ENCODE data around the gene TMEM259.
A peak's percentile ranks its signal among the peaks of the same experiment; 100 is the strongest.

TMEM259 gene

DNA sequence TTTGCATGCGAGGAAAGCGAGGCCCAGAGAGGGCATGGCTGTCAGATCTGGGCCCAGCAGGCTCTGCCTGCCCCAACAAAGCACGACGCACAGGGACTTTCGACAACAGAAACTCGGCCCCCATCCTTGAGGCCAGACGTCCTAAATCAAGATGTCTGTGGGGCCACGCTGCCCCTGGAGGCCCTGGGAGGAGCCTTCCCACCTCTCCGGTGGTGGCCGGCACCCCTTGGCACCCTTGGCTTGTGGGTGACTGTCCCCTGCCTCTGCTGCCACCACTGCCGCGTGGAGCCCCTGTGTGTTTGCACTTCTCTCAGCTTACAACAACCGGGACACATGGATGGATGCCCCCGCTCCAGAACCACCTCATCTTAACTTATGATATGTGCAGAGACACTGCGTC is 32.4 kb downstream of the TMEM259 start:
- DNase-seq (ENCODE audit: low read depth), result no peak

DNA sequence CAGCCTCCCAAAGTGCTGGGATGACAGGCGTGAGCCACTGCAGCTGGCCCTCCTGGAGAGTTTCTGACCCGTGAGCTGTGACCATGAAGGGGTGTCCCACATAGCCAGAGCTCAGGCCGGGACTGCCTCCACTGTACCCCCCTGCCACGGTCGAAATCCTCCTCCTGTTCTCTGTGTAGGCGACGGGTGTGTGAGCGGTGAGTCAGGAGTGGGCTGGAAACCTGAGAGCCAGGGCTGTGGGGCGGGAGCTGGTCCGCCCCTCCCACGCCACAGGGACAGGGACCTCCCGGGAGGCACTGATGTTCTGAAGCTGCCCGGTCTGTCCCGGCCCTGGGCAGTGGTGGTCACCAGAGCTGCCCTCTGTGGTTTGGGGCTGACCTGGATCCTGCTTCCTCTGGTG is 32.8 kb downstream of the TMEM259 start:
- no peak for DNase-seq (ENCODE audit: low read depth)

DNA sequence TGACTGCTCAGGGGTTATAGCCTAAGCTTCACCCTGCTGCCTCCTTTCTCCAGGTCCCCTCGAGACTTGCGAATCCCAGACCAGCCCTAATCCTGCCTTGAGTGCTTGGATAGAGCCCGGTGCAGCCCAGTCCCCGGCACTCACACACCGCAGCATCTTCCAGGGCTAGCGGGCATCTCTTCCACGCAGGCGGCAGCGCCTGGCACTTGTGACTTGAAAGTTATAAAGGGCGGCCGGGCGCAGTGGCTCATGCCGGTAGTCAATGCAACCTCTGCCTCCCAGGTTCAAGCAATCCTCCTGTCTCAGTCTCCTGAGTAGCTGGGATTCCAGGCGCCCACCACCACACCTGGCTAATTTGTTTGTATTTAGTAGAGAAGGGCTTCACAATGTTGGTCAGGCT is 34.8 kb downstream of the TMEM259 start:
- DNase-seq (ENCODE audit: low read depth), result no peak

DNA sequence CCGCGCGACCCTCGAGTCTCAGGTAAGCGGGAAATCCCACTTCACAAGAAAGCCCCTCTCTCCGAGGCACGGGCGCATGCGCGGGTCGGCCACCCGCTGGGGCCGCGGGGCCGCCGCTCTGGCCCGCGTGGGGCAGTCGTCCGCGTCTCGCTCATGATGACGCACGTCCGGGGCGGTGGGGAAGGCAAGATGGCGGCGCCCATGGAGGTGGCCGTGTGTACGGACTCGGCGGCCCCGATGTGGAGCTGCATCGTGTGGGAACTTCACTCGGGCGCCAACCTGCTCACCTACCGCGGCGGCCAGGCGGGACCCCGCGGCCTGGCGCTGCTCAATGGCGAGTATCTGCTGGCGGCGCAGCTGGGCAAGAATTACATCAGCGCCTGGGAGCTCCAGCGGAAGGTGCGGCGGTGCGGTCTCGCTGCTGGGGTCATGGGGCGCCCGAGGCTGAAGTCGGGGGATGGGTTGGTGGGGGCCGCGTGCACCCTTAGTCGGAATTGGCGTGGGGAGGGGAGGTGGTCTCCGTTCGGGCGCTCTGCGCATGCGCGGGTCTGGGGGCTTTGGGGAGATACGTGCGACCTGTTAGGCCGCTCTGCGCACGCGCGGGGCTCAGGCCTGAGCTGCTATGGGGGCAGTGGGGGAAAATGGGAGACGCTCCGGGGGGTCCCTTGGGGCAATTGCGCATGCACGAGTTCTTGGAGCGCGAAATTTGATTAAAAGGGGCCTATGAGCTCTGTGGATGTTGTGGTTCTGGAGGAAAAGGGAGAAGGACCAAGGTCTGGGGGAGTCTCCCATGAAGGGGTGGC is 36.6 kb downstream of the TMEM259 start, which contains the start of gene WDR18:
WDR18 (plus strand) TSS at position 181 of the 803 bp plus-strand sequence; CDS start at position 190, 9 bp downstream.
- DNase-seq (ENCODE audit: low read depth), result peak; percentile 77

DNA sequence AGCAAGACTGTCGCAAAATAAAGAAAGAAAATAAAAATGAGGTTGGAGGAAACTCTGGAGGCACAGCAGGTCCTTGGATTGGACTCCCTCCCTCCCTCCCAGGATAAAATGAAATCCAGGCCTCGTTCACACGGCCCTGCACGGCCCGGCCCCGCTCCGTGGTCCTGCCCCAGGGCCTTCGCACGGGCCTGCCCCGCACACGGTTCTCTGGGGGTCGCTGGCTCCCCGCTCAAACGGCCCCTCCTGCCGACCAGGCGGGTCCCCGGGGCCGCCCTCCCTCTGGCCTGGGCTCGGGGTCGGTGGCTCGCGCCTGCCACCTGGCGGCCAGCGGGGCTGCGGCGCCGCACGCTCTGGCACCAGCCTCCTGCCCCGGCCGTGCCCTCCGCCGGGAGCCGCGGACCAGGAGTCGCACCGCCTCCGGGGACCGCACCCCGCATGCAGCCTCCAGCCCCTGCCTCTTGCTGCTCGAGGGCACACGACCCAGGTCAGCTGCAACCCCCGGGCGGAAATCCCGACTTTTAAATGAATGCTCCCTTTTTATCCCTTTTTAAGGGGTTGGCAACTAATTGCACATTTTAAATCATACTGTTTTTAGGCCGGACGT is 38.3 kb downstream of the TMEM259 start:
- DNase-seq (ENCODE audit: low read depth), result peak; percentile 42

DNA sequence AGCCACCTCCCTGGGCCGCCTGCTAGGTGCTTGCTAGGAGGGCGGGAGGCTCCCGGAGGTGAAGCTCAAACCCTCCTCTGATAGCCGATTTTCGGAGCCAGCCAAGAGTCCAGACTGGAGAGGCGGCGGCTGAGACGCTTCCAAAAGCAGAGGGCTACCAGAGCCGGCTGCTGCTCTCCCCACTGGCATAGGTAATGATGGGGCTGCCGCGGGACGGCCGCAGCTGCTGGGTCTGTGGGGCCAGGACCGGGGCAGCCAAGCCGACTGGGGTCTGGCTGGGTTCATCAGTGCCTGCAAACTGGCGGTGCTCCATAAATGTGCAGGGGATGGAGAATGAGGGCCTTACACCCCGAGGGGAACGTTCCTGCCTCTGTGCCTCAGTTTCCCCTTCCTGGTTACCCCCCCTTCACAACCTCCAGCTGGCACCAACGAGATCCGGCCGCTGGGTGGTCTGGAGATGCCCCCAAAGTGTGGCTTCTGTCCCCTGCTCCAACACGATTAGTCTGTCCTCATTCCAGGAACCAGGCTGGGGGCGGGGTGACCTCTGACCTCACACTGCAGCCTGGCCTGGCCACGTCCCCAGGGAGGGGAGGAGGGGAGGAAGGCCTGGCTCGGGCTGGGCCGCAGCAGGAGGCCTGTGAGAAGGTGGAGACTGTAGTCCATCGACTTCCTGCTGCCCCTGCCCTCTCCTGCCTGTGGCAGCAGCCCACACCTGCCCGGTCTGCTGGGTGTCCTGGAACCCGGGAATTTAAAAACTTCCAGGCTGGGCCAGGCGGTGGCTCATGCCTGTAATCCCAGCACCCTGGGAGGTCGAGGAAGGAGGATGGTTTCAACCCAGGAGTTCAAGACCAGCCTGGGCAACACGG is 40.6 kb downstream of the TMEM259 start:
- DNase-seq (ENCODE audit: low read depth), result no peak

DNA sequence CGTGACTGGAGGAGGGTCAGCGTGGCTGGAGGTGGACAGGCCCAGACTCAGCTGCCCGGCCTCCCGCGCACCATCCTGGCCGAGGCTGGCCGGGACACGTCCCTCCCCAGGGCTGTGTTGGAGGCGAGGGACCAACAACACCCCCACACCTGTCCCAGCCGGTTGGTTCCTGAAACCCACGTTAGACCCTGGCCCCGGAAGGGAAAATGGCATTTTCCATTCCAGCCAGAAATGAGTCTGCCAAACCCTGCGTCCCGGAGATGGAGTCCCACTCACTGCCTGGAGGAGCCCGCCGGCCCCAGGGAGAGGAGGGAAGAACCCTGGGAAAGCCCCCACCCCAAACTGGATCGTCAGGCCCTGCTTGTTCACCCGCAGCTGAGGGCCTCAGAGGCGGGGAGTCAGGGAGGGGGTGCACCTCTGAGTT is 41.6 kb downstream of the TMEM259 start:
- no peak for DNase-seq (ENCODE audit: low read depth)

DNA sequence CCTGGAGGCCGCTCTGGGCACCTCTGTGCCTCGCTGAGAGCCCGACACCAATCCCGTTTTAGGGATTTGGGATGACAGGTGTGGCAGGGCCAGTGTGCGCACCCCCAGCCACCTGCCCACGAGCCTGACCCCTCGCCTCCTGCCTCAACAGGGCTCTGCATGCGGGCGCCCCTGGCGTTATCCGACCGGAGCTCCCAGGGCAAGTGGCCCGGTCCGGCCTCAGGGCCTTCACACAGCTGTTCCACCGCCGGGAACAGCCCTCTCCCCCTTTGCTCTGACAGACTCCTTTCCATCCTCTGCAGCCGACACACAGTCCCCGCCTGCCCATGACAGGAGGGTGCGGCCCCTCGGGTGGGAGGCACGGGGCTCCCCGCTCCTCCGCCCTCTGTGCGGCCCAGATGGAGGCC is 43.9 kb downstream of the TMEM259 start:
- no peak for DNase-seq (ENCODE audit: low read depth)

DNA sequence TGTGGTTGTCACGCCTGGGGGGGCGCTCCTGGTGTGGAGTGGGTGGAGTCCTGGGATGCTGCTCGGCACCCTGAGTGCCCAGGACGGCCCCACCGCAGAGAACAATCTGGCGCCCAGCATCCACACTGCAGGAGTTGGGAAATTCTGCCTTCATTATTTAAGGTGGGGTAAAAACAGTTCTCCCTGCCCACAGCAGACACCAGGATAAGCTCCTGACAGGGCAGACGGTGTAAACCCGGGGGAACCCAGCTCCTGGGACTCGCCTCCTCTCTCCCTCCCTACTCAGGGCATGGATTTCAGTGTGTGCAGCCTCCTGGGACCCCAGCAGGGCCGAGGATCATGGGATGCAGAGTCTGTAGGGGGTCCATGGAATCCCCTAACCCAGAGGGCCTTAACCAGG is 44.4 kb downstream of the TMEM259 start:
- DNase-seq (ENCODE audit: low read depth), result no peak

DNA sequence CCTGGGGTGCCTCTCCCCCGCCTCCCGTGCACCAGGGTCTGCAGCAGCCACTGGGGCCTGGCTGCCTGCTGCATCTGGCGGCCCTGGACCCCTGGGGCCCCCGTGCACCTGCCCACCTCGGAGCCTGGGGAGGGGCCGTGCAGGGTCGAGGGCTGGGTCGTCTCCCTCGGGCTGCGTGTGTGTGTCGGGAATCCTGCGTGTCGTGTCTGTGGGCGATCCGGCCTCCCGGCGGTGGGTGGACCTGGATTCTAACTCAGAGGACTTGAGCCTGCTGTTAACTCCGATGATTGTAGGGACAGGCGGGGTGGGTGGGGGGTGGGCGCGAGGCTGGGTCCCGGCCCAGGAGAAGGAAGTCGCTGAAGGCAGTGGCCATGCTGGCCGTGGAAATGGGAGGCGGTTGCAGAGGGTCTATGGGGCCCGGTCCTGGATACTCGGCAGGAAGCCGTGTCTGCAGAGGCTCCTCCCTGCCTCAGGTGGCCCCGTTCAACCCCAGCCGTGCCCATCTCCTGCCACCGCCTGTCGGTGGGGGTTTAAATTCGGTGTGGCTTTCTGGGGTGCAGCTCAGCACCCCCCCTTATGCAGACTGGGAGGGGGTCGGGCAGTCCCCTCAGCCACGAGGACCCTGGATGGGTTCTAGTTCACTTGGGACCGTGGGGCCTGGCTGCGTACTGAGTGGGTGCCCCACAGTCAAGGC is 46.2 kb downstream of the TMEM259 start:
- no peak for DNase-seq (ENCODE audit: low read depth)

DNA sequence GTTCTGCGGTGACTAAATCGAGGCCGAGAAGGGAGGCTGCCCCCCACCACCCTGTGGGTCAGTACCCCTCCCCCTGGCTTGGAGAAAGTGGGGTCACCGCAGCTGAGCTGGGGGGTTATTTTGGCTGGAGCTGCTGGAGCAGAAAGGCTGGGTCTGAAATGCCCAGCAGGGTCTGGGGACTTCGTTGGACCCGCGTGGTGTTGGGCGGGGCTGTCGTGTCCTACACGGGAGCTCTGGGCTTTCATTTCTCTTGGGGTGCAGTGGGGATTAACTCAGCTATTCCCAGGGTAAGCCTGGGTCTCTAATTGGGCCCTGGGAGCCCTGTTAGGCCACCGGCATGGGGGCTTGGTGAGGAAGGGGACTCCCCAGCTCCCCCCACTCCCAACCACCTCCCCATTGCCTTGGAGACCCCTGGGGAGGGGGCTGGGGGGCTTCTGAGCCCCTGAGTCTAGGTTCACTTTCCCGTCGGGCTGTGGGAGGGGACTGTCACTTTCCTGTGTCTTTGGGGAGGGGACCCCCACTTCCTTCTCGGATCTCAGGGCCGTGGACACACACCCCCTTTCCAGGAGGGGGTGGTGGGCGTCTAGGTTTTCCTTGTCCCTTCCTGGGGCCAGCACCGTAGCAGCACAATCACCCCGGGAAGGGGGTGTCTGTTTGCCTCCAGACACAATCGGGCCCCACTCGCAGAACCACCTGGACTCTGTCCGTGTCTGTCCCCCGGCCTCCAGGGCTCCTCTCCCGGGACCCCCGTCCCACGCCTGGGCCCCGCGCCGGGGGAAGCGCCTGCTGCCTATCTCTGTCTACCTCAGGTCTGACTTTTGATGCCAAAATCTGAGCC is 47.0 kb downstream of the TMEM259 start:
- no peak for DNase-seq (ENCODE audit: low read depth)

DNA sequence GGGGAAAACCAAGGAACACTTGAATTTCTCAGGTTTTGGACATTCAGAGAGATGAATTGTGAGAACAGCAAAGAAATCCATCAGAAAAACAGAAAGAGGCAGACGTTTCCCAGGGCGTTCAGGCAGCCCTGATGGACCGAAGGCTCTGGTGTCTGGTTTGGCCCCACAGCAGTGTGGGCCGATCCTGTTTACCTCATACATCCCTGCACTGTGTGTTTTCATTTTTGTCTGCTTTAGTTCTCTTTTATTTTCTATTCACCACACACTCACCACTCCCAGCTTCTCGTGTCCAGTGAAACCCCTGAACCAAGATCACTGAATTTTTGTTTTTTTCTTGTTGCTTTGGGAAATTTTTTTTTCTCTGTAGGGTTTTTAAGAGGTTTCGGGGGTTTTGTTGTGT is 48.6 kb downstream of the TMEM259 start:
- no peak for DNase-seq (ENCODE audit: low read depth)

DNA sequence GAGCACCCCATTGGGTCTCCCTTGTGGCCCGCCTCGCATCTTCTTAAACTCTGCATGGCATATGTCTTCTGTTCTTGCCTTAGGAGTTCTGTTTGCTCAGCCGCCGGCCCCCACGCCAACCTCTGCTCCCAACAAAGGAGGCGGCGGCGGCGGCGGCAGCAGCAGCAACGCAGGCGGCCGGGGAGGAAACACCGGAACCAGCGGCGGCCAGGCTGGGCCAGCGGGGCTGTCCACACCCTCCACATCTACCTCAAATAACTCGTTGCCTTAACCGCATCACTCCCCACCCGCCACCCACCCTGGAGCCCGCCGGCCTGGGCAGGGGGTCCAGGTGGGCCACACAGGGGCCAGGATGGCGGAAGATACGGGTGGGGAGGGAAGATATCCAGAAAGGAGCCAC is 49.1 kb downstream of the TMEM259 start:
- no peak for DNase-seq (ENCODE audit: low read depth)

DNA sequence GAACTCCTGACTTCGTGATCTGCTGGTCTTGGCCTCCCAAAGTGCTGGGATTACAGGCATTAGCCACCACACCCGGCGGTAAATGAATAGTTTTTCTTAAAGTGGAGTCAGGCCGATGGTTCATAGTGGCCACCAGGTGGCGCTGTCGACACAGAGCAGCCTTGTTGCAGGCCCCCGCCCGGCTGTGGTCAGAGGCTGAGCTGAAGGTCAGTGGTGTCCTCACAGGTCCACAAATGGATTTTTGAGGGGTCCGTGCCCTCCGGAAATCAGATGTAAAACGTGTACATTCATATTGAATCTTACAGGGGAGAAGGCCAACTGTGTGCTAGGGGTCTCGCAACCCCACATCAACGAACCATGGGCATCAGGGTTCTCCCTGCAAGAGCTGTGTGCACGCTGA is 50.2 kb downstream of the TMEM259 start:
- DNase-seq (ENCODE audit: low read depth), result no peak

DNA sequence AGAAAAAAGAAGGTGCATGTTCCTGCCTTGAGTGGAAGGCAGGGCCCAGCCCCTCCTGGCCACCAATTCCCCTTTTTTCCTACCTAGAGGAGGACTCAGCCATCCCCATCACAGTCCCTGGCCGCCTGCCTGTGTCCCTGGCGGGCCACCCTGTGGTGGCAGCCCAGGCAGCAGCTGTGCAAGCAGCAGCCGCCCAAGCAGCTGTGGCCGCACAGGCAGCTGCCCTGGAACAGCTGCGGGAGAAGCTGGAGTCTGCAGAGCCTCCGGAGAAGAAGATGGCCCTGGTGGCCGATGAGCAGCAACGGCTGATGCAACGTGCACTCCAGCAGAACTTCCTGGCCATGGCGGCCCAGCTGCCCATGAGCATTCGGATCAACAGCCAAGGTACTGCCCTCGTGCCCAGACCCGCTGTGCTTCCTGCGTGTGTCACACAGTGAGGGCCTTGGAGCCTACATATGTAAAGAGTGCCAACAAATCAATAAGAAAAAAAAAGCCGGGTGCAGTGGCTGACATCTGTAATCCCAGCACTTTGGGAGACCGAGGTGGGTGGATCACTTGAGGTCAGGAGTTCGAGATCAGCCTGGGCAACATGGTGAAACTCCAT is 54.3 kb downstream of the TMEM259 start:
- no peak for DNase-seq (ENCODE audit: low read depth)

DNA sequence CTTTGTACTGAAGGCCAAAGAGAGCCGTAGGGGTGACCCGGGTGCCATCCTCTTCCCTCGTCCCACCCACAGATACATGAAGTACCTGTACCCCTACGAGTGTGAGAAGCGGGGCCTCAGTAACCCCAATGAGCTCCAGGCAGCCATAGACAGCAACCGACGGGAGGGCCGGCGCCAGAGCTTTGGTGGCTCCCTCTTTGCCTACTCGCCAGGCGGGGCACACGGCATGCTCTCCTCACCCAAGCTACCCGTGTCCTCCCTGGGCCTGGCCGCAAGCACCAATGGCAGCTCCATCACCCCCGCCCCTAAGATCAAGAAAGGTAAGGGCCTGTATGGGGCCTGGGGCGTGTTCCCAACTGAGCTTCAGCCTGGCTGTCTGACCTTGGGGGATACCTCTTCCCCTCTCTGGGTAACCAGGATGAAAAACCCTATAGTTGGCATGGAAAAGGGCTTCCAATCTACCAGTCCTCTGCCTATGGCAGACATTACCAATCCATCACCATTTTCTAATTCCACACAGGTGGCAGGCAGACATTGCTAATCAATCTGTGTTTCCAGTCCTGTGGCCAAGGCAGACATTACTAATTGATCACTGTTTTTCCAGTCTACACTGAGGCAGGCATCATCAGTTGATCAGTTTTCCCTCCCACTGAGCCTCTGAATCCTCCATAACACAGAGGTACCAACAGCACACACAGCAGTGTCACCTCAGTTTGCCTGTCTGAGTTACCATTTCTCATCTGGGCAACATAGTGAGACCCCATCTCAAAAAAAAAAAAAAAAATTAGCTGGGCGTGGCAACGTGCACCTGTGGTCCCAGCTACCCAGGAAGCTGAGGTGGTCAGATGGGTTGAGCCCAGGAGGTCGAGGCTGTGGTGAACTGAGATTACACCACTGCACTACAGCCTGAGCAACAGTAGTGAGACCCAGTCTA is 55.9 kb downstream of the TMEM259 start:
- DNase-seq (ENCODE audit: low read depth), result no peak

DNA sequence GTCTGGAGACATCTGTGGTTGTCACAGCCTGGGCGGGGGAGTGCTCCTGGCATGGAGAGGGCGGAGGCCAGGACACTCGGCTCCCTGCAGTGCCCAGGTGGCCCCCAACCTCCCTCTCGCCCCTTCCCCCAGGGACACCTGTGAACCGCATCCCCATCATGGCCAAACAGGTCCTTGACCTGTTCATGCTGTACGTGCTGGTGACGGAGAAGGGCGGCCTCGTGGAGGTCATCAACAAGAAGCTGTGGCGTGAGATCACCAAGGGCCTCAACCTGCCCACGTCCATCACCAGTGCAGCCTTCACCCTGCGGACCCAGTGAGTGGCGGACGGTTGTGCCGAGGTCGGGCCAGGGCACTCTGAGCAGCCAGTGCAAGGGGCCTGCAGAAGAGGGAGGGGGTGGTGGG is 56.8 kb downstream of the TMEM259 start:
- DNase-seq (ENCODE audit: low read depth), result no peak

DNA sequence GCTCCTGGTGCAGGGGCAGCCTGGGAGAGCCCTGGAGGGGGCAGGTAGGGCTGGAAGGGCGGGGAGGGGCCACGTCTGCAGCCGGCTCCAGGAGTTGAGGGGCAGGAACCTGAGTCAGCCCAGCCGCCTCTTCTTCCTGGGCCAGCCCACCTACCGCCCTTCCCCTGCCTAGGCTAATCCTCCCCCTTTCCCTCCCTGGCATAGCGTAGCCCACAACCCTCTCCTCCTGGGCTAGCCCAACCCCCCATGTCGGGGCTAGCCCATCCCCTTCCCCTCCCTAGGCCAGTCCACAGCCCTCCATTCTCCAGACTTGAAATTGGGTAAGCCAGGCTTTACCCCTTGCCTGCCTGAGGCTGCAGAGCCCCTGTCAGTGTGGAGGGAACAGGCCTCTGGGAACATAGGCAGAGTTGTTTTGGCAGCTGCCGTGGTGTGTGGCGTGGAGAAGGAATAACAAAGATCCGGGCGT is 57.4 kb downstream of the TMEM259 start:
- no peak for DNase-seq (ENCODE audit: low read depth)

DNA sequence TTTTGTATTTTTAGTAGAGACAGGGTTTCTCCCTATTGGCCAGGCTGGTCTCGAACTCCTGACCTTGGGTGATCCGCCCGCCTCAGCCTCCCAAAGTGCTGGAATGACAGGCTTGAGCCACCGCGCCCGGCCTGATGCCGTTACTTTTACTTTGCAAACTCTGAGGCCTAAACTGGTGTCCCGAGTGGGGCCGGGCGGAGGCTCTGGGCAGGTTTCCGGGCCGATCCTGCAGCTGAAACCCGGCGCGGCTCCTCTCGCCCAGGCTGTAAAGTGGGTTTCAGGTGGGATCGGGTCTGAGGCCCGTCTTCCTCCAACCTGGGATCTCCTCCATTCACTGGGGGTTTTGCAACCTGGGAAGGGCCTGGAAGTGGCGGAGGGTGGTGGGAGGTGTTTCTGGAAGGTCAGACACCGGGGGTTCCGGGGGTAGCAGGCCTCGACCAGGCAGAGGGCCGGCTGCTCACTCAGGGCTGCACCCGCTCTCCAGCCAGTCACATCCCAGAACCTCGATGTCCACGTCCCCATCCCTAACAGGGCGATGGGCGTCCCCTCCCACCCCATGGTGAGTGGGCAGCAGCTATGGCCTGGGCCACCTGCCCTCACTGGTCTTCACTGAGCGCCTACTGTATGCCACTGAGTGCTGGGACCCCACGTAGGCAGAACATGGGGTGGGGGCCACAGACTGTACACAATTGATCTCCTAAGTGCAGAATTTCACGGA is 58.1 kb downstream of the TMEM259 start:
- DNase-seq (ENCODE audit: low read depth), result no peak

Measured in T-helper 22 cell (primary cell).